ENCODE measurements around the gene HSPA14. TPM values are rescaled to one million over a fixed set of nuclear protein-coding genes. Genes with fewer than 3 reads are reported as not detected.

The HSPA14 gene
- total RNA-seq, 1 donor from 2014 or later = 24.2 TPM

DNA sequence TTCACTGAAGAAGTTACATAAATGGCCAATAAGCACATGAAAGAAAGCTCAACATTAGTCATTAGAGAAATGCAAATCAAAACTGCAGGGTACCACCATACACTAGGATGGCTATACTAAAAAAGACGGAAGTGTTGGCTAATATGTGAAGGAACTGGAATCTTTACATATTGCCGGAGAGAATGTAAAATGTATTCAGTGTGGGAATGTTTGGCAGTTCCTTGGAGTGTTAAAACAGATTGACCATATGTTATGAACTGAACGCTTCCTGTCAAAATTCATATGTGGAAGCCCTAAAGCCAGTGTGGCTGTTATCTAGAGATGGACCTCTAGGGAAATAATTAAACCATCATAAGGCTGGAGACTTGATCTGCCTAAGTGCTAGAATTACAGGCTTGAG, 73.7 kb downstream of the HSPA14 start:
- no peak for DNase-seq (ENCODE audit: low read depth, low spot score)
- peaks cover 35% of the 10 kb centered on the region for H3K9me3 Mint-ChIP-seq
- no peak overlapping the region for H3K4me3 Mint-ChIP-seq
- no peaks in the 10 kb centered on the region for H3K27me3 Mint-ChIP-seq (ENCODE audit: low read depth)
- no peaks in the 10 kb centered on the region for H3K4me1 Mint-ChIP-seq
- H3K36me3 Mint-ChIP-seq (ENCODE audit: low read depth) = peaks cover 85% of the 10 kb centered on the region
- no peak overlapping the region for H3K27ac Mint-ChIP-seq (ENCODE audit: unreplicated experiment)
- TF ChIP-seq CTCF (conservative IDR thresholded peaks at IDR 0.05) = no peak

- DNase-seq (ENCODE audit: low read depth, low spot score) = no peak
- no peaks in the 10 kb centered on the region for H3K4me1 Mint-ChIP-seq
- H3K27ac Mint-ChIP-seq (ENCODE audit: unreplicated experiment) = no peak overlapping the region
- TF ChIP-seq CTCF (conservative IDR thresholded peaks at IDR 0.05) = no peak
- no peaks in the 10 kb centered on the region for H3K27me3 Mint-ChIP-seq (ENCODE audit: low read depth)
- peaks cover 29% of the 10 kb centered on the region for H3K9me3 Mint-ChIP-seq
- no peak overlapping the region for H3K4me3 Mint-ChIP-seq
- peaks cover 80% of the 10 kb centered on the region for H3K36me3 Mint-ChIP-seq (ENCODE audit: low read depth)
Measured at GRCh38 chr10:14916600-14916999, 78.5 kb downstream of the HSPA14 start.

DNA sequence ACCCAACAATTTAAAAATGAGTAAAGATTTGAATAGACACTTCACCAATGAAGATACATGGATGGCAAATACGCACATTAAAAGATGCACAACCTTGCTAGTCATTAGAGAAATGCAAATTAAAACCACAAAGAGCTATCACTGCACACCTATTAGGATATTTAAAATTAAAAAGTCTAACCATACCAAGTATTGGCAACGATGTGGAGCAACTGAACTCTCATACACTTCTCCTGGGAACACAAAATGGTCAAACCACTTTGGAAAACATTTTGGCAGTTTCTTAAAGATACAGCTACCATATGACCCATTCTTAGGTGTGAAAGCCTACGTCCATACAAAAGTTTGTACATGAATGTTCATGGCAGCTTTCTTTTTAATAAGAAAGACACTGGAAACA, 79.7 kb downstream of the HSPA14 start:
- DNase-seq (ENCODE audit: low read depth, low spot score) = no peak
- no peaks in the 10 kb centered on the region for H3K4me1 Mint-ChIP-seq
- TF ChIP-seq CTCF (conservative IDR thresholded peaks at IDR 0.05) = no peak
- peaks cover 27% of the 10 kb centered on the region for H3K9me3 Mint-ChIP-seq
- H3K4me3 Mint-ChIP-seq = no peak overlapping the region
- no peak overlapping the region for H3K27ac Mint-ChIP-seq (ENCODE audit: unreplicated experiment)
- peaks cover 80% of the 10 kb centered on the region for H3K36me3 Mint-ChIP-seq (ENCODE audit: low read depth)
- H3K27me3 Mint-ChIP-seq (ENCODE audit: low read depth) = no peaks in the 10 kb centered on the region

DNA sequence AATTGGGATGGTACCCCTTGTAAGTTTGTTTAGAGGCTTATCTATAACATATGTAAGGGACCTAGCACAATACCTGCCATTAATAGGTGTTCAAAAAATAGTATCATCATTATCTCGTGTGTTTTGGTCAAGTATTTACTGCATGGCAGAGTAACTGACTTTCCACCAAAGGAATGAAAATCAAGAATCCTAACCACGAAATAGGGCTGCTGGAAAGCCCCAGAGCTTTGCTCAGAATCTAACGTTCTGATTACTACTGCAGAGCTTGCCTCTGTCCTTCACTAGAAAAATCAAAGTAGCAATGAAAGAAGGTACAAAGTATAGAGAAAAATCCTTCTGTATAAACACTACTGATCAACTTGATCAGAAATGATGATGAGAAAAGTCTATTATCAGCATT, 80.9 kb downstream of the HSPA14 start:
- H3K4me1 Mint-ChIP-seq = no peaks in the 10 kb centered on the region
- peaks cover 19% of the 10 kb centered on the region for H3K9me3 Mint-ChIP-seq
- H3K4me3 Mint-ChIP-seq = no peak overlapping the region

More for the DNA sequence above, 80.9 kb downstream of the HSPA14 start:
- no peak for TF ChIP-seq CTCF (conservative IDR thresholded peaks at IDR 0.05)
- no peak for DNase-seq (ENCODE audit: low read depth, low spot score)
- Mint-ChIP-seq H3K36me3 (ENCODE audit: low read depth) (peaks cover 73% of the 10 kb centered on the region), H3K27me3 (ENCODE audit: low read depth) (no peaks in the 10 kb centered on the region), H3K27ac (ENCODE audit: unreplicated experiment) (no peak overlapping the region)

Other genes starting within 250 kb of the HSPA14 start
- 39.0 and 45.9 TPM in 2 replicates for gene FAM107B, start 63.4 kb upstream of the HSPA14 start, total RNA-seq
- 1.1 and 1.5 TPM in 2 replicates for gene CDNF, start 269 bp upstream of the HSPA14 start, total RNA-seq
- gene MSANTD7, start within 50 bp of the HSPA14 start, total RNA-seq = 24.7 and 27.5 TPM in 2 replicates
- 79.7 and 90.5 TPM in 2 replicates for gene SUV39H2, start 40.6 kb downstream of the HSPA14 start, total RNA-seq
- gene DCLRE1C, start 115.8 kb downstream of the HSPA14 start, total RNA-seq = 10.9 and 12.9 TPM in 2 replicates
- 0.71 and 1.6 TPM in 2 replicates for gene MEIG1, start 121.1 kb downstream of the HSPA14 start, total RNA-seq
- gene OLAH, start 205.6 kb downstream of the HSPA14 start, total RNA-seq = not detected in 2 replicates

All from neural crest cell (in vitro differentiated cells).